Activated naive CD4-positive, alpha-beta T cell treated with anti-CD3 and anti-CD28 coated beads, Interleukin-2, amount 10 ng/mL, durations not matched to agents 7 days and 5 days (primary cell): ENCODE measurements around the gene OXNAD1.
A peak's percentile ranks its signal among the peaks of the same experiment; 100 is the strongest.

ENCODE experiments used
- CTCF ChIA-PET: fragments of 350-600 bp; sonication (Branson Sonifier 250); formaldehyde crosslinking; loops from one replicate; lab custom pipeline; 2021; ENCODE audit warnings: antibody characterized with exemption; lab: Charles Lee
- DNase-seq: peaks from one replicate; pipeline ENCODE4 v3.0.0-alpha.2; 2020
- H3K27ac Mint-ChIP-seq: one replicate; pipeline ENCODE4 v1.8.0; 2021; ENCODE audit warnings: mild to moderate bottlenecking, moderate library complexity, mixed read lengths
- H3K27me3 Mint-ChIP-seq: one replicate; pipeline ENCODE4 v1.8.0; 2021; ENCODE audit warnings: mild to moderate bottlenecking, mixed read lengths
- H3K36me3 Mint-ChIP-seq: one replicate; pipeline ENCODE4 v1.8.0; 2021; ENCODE audit warnings: mixed read lengths
- H3K4me1 Mint-ChIP-seq: one replicate; pipeline ENCODE4 v1.8.0; 2021; ENCODE audit warnings: mixed read lengths
- H3K4me3 Mint-ChIP-seq: one replicate; pipeline ENCODE4 v1.8.0; 2021; ENCODE audit warnings: mild to moderate bottlenecking, moderate library complexity, mixed read lengths
- H3K9me3 Mint-ChIP-seq: one replicate; pipeline ENCODE4 v1.8.0; 2021; ENCODE audit warnings: mixed read lengths

OXNAD1 gene

GRCh38 chr3:16335772-16336645, 71.0 kb downstream of the OXNAD1 start:
- Mint-ChIP-seq H3K4me1 (peaks cover 50% of the 10 kb centered on the region), H3K36me3 (peaks cover 82% of the 10 kb centered on the region), H3K9me3 (peaks cover 6% of the 10 kb centered on the region), H3K27ac (peak overlapping the region; percentile 83), H3K27me3 (no peaks in the 10 kb centered on the region), H3K4me3 (no peak overlapping the region)
- CTCF ChIA-PET: interaction anchor here (0.6 to 2.9 kb wide), 3 partner anchors 11 to 215 kb away, joined by 3 to 13 read pairs (median 12); no protein-coding TSS in a partner anchor
- no peak for DNase-seq

- no peak overlapping the region for H3K27ac Mint-ChIP-seq
Observed at GRCh38 chr3:16336825-16337224, 71.8 kb downstream of the OXNAD1 start.

GRCh38 chr3:16337856-16338540, 73.0 kb downstream of the OXNAD1 start:
- CTCF ChIA-PET: interaction anchor here (0.6 to 2.9 kb wide), 6 partner anchors 19 to 213 kb away, joined by 3 to 13 read pairs (median 4); no protein-coding TSS in a partner anchor
- peak; percentile 79 for DNase-seq
- Mint-ChIP-seq H3K27ac (peak overlapping the region; percentile 76), H3K4me1 (peaks cover 50% of the 10 kb centered on the region), H3K4me3 (no peak overlapping the region), H3K9me3 (no peaks in the 10 kb centered on the region), H3K36me3 (peaks cover 70% of the 10 kb centered on the region), H3K27me3 (no peaks in the 10 kb centered on the region)

More at GRCh38 chr3:16336825-16337224, 71.8 kb downstream of the OXNAD1 start:
- H3K27me3 Mint-ChIP-seq: no peaks in the 10 kb centered on the region
- no peaks in the 10 kb centered on the region for H3K9me3 Mint-ChIP-seq
- CTCF ChIA-PET: interaction anchor here (0.6 to 2.9 kb wide), 4 partner anchors 12 to 214 kb away, joined by 3 to 13 read pairs (median 8); no protein-coding TSS in a partner anchor
- peaks cover 51% of the 10 kb centered on the region for H3K4me1 Mint-ChIP-seq
- peaks cover 76% of the 10 kb centered on the region for H3K36me3 Mint-ChIP-seq
- no peak for DNase-seq
- no peak overlapping the region for H3K4me3 Mint-ChIP-seq

- H3K36me3 Mint-ChIP-seq: peaks cover 74% of the 10 kb centered on the region
- H3K27ac Mint-ChIP-seq: peak overlapping the region; percentile 76
- DNase-seq: no peak
- no peaks in the 10 kb centered on the region for H3K27me3 Mint-ChIP-seq
- H3K4me3 Mint-ChIP-seq: no peak overlapping the region
- peaks cover 56% of the 10 kb centered on the region for H3K4me1 Mint-ChIP-seq
- CTCF ChIA-PET: interaction anchor here (1.4 to 1.6 kb wide), 3 partner anchors 68 to 191 kb away, joined by 3 to 5 read pairs (median 4); no protein-coding TSS in a partner anchor
- H3K9me3 Mint-ChIP-seq: no peaks in the 10 kb centered on the region
Observed at GRCh38 chr3:16338999-16339398, 74.0 kb downstream of the OXNAD1 start.

GRCh38 chr3:16343101-16343500, 78.1 kb downstream of the OXNAD1 start:
- H3K4me3 Mint-ChIP-seq: no peak overlapping the region

GRCh38 chr3:16346413-16347081, 81.5 kb downstream of the OXNAD1 start:
- Mint-ChIP-seq H3K27ac (peak overlapping the region; percentile 20), H3K9me3 (no peaks in the 10 kb centered on the region), H3K27me3 (no peaks in the 10 kb centered on the region), H3K4me3 (no peak overlapping the region), H3K4me1 (peaks cover 28% of the 10 kb centered on the region), H3K36me3 (peaks cover 74% of the 10 kb centered on the region)
- no peak for DNase-seq
- CTCF ChIA-PET: no interaction called here

More at GRCh38 chr3:16343101-16343500, 78.1 kb downstream of the OXNAD1 start:
- peaks cover 72% of the 10 kb centered on the region for H3K36me3 Mint-ChIP-seq
- CTCF ChIA-PET: no interaction called here
- no peak for DNase-seq
- H3K9me3 Mint-ChIP-seq: no peaks in the 10 kb centered on the region
- peak overlapping the region; percentile 56 for H3K27ac Mint-ChIP-seq
- no peaks in the 10 kb centered on the region for H3K27me3 Mint-ChIP-seq
- H3K4me1 Mint-ChIP-seq: peaks cover 35% of the 10 kb centered on the region

GRCh38 chr3:16347548-16347947, 82.5 kb downstream of the OXNAD1 start:
- no peaks in the 10 kb centered on the region for H3K9me3 Mint-ChIP-seq
- peaks cover 76% of the 10 kb centered on the region for H3K36me3 Mint-ChIP-seq
- CTCF ChIA-PET: no interaction called here
- peaks cover 28% of the 10 kb centered on the region for H3K4me1 Mint-ChIP-seq
- H3K27me3 Mint-ChIP-seq: no peaks in the 10 kb centered on the region
- DNase-seq: no peak
- no peak overlapping the region for H3K4me3 Mint-ChIP-seq
- peak overlapping the region; percentile 47 for H3K27ac Mint-ChIP-seq

GRCh38 chr3:16349986-16350596, 85.1 kb downstream of the OXNAD1 start:
- Mint-ChIP-seq H3K9me3 (no peaks in the 10 kb centered on the region), H3K4me3 (no peak overlapping the region), H3K27ac (no peak overlapping the region), H3K4me1 (peaks cover 25% of the 10 kb centered on the region), H3K36me3 (peaks cover 77% of the 10 kb centered on the region), H3K27me3 (no peaks in the 10 kb centered on the region)
- CTCF ChIA-PET: no interaction called here
- DNase-seq: no peak

- no peak for DNase-seq
- Mint-ChIP-seq H3K27ac (no peak overlapping the region), H3K4me3 (no peak overlapping the region), H3K9me3 (no peaks in the 10 kb centered on the region), H3K27me3 (no peaks in the 10 kb centered on the region), H3K36me3 (peaks cover 73% of the 10 kb centered on the region), H3K4me1 (peaks cover 25% of the 10 kb centered on the region)
- CTCF ChIA-PET: no interaction called here
Observed at GRCh38 chr3:16350597-16351318, 85.7 kb downstream of the OXNAD1 start.

GRCh38 chr3:16352428-16352827, 87.4 kb downstream of the OXNAD1 start:
- no peaks in the 10 kb centered on the region for H3K27me3 Mint-ChIP-seq
- no peaks in the 10 kb centered on the region for H3K9me3 Mint-ChIP-seq
- peaks cover 21% of the 10 kb centered on the region for H3K4me1 Mint-ChIP-seq
- no peak overlapping the region for H3K4me3 Mint-ChIP-seq
- no peak for DNase-seq
- H3K27ac Mint-ChIP-seq: peak overlapping the region; percentile 39
- CTCF ChIA-PET: no interaction called here
- peaks cover 66% of the 10 kb centered on the region for H3K36me3 Mint-ChIP-seq

- no peak overlapping the region for H3K4me3 Mint-ChIP-seq
- CTCF ChIA-PET: no interaction called here
- H3K27ac Mint-ChIP-seq: no peak overlapping the region
- peaks cover 20% of the 10 kb centered on the region for H3K4me1 Mint-ChIP-seq
- no peak for DNase-seq
- H3K27me3 Mint-ChIP-seq: no peaks in the 10 kb centered on the region
- no peaks in the 10 kb centered on the region for H3K9me3 Mint-ChIP-seq
- peaks cover 59% of the 10 kb centered on the region for H3K36me3 Mint-ChIP-seq
Observed at GRCh38 chr3:16354291-16354690, 89.3 kb downstream of the OXNAD1 start.
